Measurements from ENCODE around the gene RAPGEF3. TPM values are rescaled to one million over a fixed set of nuclear protein-coding genes. Genes with fewer than 3 reads are reported as not detected.

Gene RAPGEF3
- total RNA-seq, 4 donors from 2014 or later = 36.9 to 223 (median 48.5) TPM

- TF ChIP-seq CTCF (IDR thresholded peaks at IDR 0.05; ENCODE audit: low read depth) = no peak
Observed at GRCh38 chr12:47769234-47770085, 10.8 kb upstream of the RAPGEF3 start.

GRCh38 chr12:47768323-47768811 lies 9.7 kb upstream of the RAPGEF3 start:
- TF ChIP-seq CTCF (IDR thresholded peaks at IDR 0.05; ENCODE audit: low read depth) = no peak

GRCh38 chr12:47767216-47767724 lies 8.6 kb upstream of the RAPGEF3 start:
- TF ChIP-seq CTCF (IDR thresholded peaks at IDR 0.05; ENCODE audit: low read depth) = no peak

- no peak for TF ChIP-seq CTCF (IDR thresholded peaks at IDR 0.05; ENCODE audit: low read depth)
Observed at GRCh38 chr12:47766502-47767215, 8.0 kb upstream of the RAPGEF3 start.

- no peak for TF ChIP-seq CTCF (IDR thresholded peaks at IDR 0.05; ENCODE audit: low read depth)
Observed at GRCh38 chr12:47763481-47764346, 5.0 kb upstream of the RAPGEF3 start.

GRCh38 chr12:47762850-47763465 lies 4.3 kb upstream of the RAPGEF3 start:
- no peak for TF ChIP-seq CTCF (IDR thresholded peaks at IDR 0.05; ENCODE audit: low read depth)

Data from subcutaneous adipose tissue (tissue), 4 donors.